Measurements from ENCODE around the gene TASOR2.

TASOR2 gene

GRCh38 chr10:5670662-5671375, 13.8 kb upstream of the TASOR2 start:
- no peaks in the 10 kb centered on the region for H3K36me3 ChIP-seq (ENCODE audit: control insufficient read depth, insufficient read depth, low read length)
- DNase-seq (ENCODE audit: extremely low read depth, insufficient read length) = no peak
- no peak overlapping the region for H3K4me3 ChIP-seq (replicated peaks; ENCODE audit: low read depth, low read length)
- no peak for TF ChIP-seq CTCF (IDR thresholded peaks at IDR 0.05; ENCODE audit: insufficient read depth, low read length, poor library complexity, severe bottlenecking)
- H3K27me3 ChIP-seq (replicated peaks; ENCODE audit: control insufficient read depth, insufficient read depth, low read length) = peaks cover 3% of the 10 kb centered on the region

GRCh38 chr10:5678397-5679036, 6.1 kb upstream of the TASOR2 start:
- H3K4me3 ChIP-seq (replicated peaks; ENCODE audit: low read depth, low read length) = no peak overlapping the region

GRCh38 chr10:5679037-5679435, 5.6 kb upstream of the TASOR2 start:
- no peak for TF ChIP-seq CTCF (IDR thresholded peaks at IDR 0.05; ENCODE audit: insufficient read depth, low read length, poor library complexity, severe bottlenecking)
- no peaks in the 10 kb centered on the region; the same call in 1 of the 2 replicates for H3K27me3 ChIP-seq (replicated peaks; ENCODE audit: control insufficient read depth, insufficient read depth, low read length)
- no peak overlapping the region for H3K4me3 ChIP-seq (replicated peaks; ENCODE audit: low read depth, low read length)
- no peaks in the 10 kb centered on the region for H3K36me3 ChIP-seq (ENCODE audit: control insufficient read depth, insufficient read depth, low read length)
- no peak for DNase-seq (ENCODE audit: extremely low read depth, insufficient read length)

More at GRCh38 chr10:5678397-5679036, 6.1 kb upstream of the TASOR2 start:
- Histone ChIP-seq H3K27me3 (replicated peaks; ENCODE audit: control insufficient read depth, insufficient read depth, low read length) (no peaks in the 10 kb centered on the region; the same call in 1 of the 2 replicates), H3K36me3 (ENCODE audit: control insufficient read depth, insufficient read depth, low read length) (no peaks in the 10 kb centered on the region)
- DNase-seq (ENCODE audit: extremely low read depth, insufficient read length) = no peak
- TF ChIP-seq CTCF (IDR thresholded peaks at IDR 0.05; ENCODE audit: insufficient read depth, low read length, poor library complexity, severe bottlenecking) = no peak

DNA sequence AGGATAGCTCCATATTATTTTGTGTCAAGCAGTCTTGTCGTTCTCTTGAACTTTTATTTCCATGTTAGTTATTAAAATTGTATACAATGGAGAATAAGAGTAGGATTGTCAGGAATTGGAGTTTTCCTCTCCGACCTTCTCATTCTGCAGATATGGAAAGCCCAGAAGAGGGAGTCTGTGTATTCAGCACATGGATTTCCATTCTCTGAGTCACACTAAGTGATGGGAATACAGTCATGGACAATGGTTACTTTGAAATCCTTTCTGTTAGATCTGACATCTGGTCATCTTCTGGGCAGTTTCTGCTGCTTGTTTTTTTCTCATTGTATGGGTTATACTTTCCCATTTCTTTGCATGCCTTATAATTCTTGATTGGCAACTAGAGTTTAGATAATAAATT, 5.0 kb upstream of the TASOR2 start:
- no peak for TF ChIP-seq CTCF (IDR thresholded peaks at IDR 0.05; ENCODE audit: insufficient read depth, low read length, poor library complexity, severe bottlenecking)
- DNase-seq (ENCODE audit: extremely low read depth, insufficient read length) = no peak
- H3K36me3 ChIP-seq (ENCODE audit: control insufficient read depth, insufficient read depth, low read length) = no peaks in the 10 kb centered on the region
- no peak overlapping the region for H3K4me3 ChIP-seq (replicated peaks; ENCODE audit: low read depth, low read length)
- H3K27me3 ChIP-seq (replicated peaks; ENCODE audit: control insufficient read depth, insufficient read depth, low read length) = no peaks in the 10 kb centered on the region; the same call in 1 of the 2 replicates

DNA sequence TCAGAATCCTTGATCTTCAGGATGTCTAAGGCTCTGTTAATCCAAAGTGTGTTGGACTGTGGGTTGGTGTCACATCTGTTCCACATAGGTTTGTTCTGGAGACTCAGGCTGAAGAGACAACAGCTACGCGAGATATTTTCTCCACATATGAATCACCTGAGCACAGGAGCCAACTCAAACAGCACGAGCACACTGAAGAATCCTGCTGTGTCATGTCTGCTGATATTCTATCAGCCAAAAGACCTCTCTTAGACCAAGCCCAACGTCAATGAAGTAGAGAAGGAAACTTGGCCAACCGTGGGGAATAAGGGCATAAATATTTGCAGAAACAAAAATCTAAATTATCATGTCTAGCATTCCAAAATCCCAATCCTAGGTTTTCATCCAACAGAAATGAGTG, 2.7 kb upstream of the TASOR2 start:
- no peak for TF ChIP-seq CTCF (IDR thresholded peaks at IDR 0.05; ENCODE audit: insufficient read depth, low read length, poor library complexity, severe bottlenecking)
- no peak for DNase-seq (ENCODE audit: extremely low read depth, insufficient read length)
- Histone ChIP-seq H3K36me3 (ENCODE audit: control insufficient read depth, insufficient read depth, low read length) (no peaks in the 10 kb centered on the region), H3K27me3 (replicated peaks; ENCODE audit: control insufficient read depth, insufficient read depth, low read length) (no peaks in the 10 kb centered on the region; the same call in 1 of the 2 replicates), H3K4me3 (replicated peaks; ENCODE audit: low read depth, low read length) (no peak overlapping the region)
